ENCODE data around the gene CDKN3. TPM values are rescaled to one million over a fixed set of nuclear protein-coding genes. Genes with fewer than 3 reads are reported as not detected.

CDKN3 gene
- total RNA-seq, 2 donors from 2014 or later, result 68.0 to 73.3 TPM

Other genes with a start within 250 kb of the CDKN3 start
- gene CNIH1, start 44.4 kb downstream of the CDKN3 start, total RNA-seq, result 10 to 100 TPM; 56.1 to 60.8 TPM
- gene GMFB, start 92.0 kb downstream of the CDKN3 start, total RNA-seq, result 10 to 100 TPM; 22.8 to 34.8 TPM
- gene CGRRF1, start 112.9 kb downstream of the CDKN3 start, total RNA-seq, result 10 to 100 TPM; 12.3 to 13.5 TPM
- 1 to 10 TPM; 3.2 to 4.4 TPM for gene SAMD4A, start 170.1 kb downstream of the CDKN3 start, total RNA-seq

All from activated T-helper 17 cell treated with anti-CD3 and anti-CD28 coated beads, Interleukin-2, amount 50 U/mL, for 72 hours (primary cell).